PC-9 (cell line): Measurements from ENCODE around the gene DLG1.

Source experiments
- EZH2 ChIP-seq: fragments of 200-600 bp; sonication (generic); IDR thresholded peaks from 2 replicates; pipeline ENCODE4 v1.8.0; 2017; ENCODE audit warnings: antibody characterized with exemption, low read depth
- TF ChIP-seq, protein P1 (sequence below): fragments of 200-600 bp; sonication (generic); conservative IDR thresholded peaks from 2 replicates; pipeline ENCODE4 v1.6.1; 2017; ENCODE audit warnings: mixed run types, antibody characterized with exemption, mild to moderate bottlenecking, moderate library complexity

DNA sequence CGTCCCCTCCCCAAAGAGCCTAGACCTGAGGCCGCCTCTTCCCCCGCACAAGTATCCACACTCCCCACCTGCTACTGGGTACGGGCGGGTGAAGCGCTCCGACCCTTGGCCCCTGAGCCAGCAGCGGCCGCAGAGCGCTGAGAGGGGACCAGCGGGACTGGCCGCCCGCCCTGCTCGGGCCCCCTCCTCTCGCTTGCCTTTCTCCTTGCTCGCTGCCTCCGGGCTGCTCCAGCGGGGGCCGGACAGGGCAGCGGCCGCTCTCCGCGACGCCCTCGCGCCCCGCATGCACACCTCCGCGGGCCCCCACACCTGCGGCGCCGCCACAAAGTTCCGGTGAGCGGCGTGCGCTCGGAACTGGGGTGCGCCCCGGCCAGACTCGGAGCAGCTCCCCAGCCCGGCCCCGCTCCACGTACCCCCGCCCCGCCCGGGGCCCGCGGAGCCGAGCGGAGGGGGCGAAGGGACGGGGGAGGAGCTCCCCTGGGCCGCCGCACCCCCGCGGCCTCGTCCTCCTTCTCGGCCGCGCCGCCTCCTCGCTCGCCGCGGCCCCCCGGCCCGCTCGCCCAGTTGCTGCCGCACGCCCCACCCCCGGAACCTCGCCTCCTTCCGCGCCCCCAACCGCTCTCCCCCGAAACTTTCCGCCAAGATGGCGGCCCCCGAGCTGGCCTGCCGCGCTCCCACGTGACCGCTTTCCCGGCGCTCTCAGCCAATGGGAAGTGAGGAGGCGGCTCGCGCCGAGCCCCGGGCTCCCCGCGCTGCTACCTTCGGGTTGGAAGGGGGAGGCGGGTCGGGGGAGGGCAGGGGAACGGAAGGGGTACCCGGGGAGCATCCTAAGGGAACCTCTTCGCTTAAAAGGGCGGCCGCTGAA lies 704 bp downstream of the DLG1 start:
- no peak for TF ChIP-seq EZH2
- TF ChIP-seq, protein P1, sequence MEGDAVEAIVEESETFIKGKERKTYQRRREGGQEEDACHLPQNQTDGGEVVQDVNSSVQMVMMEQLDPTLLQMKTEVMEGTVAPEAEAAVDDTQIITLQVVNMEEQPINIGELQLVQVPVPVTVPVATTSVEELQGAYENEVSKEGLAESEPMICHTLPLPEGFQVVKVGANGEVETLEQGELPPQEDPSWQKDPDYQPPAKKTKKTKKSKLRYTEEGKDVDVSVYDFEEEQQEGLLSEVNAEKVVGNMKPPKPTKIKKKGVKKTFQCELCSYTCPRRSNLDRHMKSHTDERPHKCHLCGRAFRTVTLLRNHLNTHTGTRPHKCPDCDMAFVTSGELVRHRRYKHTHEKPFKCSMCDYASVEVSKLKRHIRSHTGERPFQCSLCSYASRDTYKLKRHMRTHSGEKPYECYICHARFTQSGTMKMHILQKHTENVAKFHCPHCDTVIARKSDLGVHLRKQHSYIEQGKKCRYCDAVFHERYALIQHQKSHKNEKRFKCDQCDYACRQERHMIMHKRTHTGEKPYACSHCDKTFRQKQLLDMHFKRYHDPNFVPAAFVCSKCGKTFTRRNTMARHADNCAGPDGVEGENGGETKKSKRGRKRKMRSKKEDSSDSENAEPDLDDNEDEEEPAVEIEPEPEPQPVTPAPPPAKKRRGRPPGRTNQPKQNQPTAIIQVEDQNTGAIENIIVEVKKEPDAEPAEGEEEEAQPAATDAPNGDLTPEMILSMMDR, result no peak
